GM12891 (cell line): ENCODE data around the gene IL13RA2. TPM values are rescaled to one million over a fixed set of nuclear protein-coding genes. Genes with fewer than 3 reads are reported as not detected.

ENCODE experiments used
- DNase-seq: peaks from one replicate; pipeline ENCODE4 v3.0.0; 2011; ENCODE audit warnings: low spot score; ENCODE audit not compliant: insufficient read length
- FAIRE-seq: peaks from 2 replicates; lab custom pipeline; 2011; peaks lifted over from hg19 to GRCh38; lab: Jason Lieb, UNC
- PAX5 ChIP-seq: IDR thresholded peaks from 2 replicates; pipeline ENCODE4 v1.6.1; 2011; ENCODE audit warnings: low read length, moderate library complexity, mild to moderate bottlenecking; ENCODE audit not compliant: insufficient read depth, severe bottlenecking
- POLR2A ChIP-seq: IDR thresholded peaks from 2 replicates; pipeline ENCODE4 v1.6.1; 2011; ENCODE audit warnings: low read depth, low read length, control low read depth
- POLR2AphosphoS5 ChIP-seq: IDR thresholded peaks from 2 replicates; pipeline ENCODE4 v1.6.1; 2011; ENCODE audit warnings: low read depth, low read length, control low read depth
- POU2F2 ChIP-seq: IDR thresholded peaks from 2 replicates; pipeline ENCODE4 v1.6.1; 2011; ENCODE audit warnings: low read depth, mild to moderate bottlenecking, control low read depth, low read length, moderate library complexity
- SPI1 ChIP-seq: IDR thresholded peaks from 2 replicates; pipeline ENCODE4 v1.6.1; 2011; ENCODE audit warnings: low read depth, low read length, control low read depth
- TAF1 ChIP-seq: IDR thresholded peaks from 2 replicates; pipeline ENCODE4 v1.6.1; 2011; ENCODE audit warnings: low read depth, low read length, control low read depth
- polyA plus RNA-seq: library from polyadenylated mRNA; unstranded; fragments of >200 nt; gene quantifications from one replicate; pipeline ENCODE4 v1.2.1, GENCODE V29; 2012; ENCODE audit warnings: low read depth, missing spikeins, inconsistent platforms; ENCODE audit not compliant: missing spikeins

Gene IL13RA2, protein sequence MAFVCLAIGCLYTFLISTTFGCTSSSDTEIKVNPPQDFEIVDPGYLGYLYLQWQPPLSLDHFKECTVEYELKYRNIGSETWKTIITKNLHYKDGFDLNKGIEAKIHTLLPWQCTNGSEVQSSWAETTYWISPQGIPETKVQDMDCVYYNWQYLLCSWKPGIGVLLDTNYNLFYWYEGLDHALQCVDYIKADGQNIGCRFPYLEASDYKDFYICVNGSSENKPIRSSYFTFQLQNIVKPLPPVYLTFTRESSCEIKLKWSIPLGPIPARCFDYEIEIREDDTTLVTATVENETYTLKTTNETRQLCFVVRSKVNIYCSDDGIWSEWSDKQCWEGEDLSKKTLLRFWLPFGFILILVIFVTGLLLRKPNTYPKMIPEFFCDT
- polyA plus RNA-seq, result not detected

DNA sequence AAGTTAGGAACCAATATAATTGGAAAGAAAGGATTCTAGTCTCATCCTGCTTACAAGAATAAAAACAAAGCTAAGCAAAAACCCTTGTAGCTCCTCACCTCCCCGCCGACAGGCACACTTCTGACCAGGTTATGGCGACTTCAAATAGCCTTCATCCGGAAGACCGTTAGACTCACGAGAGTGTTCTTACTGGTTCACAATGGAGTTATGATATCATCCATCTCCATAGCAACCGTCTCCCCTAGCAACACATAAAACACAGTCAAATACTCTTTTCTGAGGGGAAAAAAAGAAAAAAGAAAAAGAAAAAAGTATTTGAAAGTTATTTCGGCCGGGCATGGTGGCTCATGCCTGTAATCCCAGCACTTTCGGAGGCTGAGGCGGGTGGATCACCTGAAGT lies at the start of gene IL13RA2:
Gene IL13RA2 (minus strand): TSS at position 162 of the 400 bp plus-strand sequence. CDS start 347 bp downstream, outside the sequence.
- DNase-seq (no peak), FAIRE-seq (no peak)
- TF ChIP-seq PAX5, result no peak
- TF ChIP-seq POLR2AphosphoS5, result no peak
- TF ChIP-seq SPI1, result no peak
- TF ChIP-seq POLR2A, result no peak
- TF ChIP-seq TAF1, result no peak
- no peak for TF ChIP-seq POU2F2

DNA sequence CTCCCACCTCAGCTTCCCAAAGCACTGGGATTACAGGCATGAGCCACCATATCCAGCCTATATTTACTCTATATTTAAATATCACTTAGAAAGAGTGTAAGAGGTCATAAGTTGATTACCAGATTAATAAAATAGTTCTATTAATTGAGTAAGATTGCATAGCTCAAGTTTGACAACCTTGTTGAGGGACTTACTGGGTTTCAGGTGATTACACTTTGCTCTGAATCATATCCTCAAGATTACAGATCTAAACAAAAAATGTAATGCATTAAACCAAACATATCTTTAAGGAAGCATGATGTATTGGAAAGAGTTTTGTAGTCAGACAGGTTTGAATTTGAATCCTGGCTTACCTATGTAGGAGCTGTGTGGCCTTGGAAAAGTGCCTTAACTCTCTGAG lies 47.9 kb upstream of the IL13RA2 start:
- DNase-seq (no peak), FAIRE-seq (no peak)
- TF ChIP-seq PAX5, result no peak
- TF ChIP-seq POLR2AphosphoS5, result no peak
- TF ChIP-seq SPI1, result no peak
- TF ChIP-seq POU2F2, result no peak
- TF ChIP-seq TAF1, result no peak
- no peak for TF ChIP-seq POLR2A

DNA sequence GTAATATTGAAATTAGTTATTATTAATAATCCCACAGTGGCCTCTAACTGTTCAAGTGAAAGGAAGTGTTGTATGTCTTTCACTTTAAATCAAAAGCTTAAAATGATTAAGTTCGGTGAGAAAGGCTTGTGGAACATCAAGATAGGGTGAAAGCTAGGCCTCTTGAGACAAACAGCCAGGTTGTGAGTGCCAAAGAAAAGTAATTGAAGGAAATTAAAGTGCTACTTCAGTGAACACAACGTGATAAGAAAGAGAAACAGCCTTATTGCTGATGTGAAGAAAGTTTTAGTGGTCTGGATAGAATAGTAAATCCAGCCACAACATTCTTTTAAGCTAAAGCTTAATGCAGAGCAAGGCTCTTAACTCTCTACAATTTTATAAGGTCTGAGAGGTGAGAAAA lies 42.6 kb upstream of the IL13RA2 start:
- no peak for FAIRE-seq
- TF ChIP-seq POLR2AphosphoS5 (no peak), PAX5 (no peak), TAF1 (no peak)
- DNase-seq, result no peak

GRCh38 chrX:115058276-115058675 lies 40.9 kb upstream of the IL13RA2 start:
- TF ChIP-seq PAX5 (no peak), SPI1 (no peak), POU2F2 (no peak), POLR2A (no peak), POLR2AphosphoS5 (no peak), TAF1 (no peak)
- no peak for FAIRE-seq
- DNase-seq, result no peak

GRCh38 chrX:115054876-115055275 lies 37.5 kb upstream of the IL13RA2 start:
- FAIRE-seq (no peak), DNase-seq (no peak)
- no peak for TF ChIP-seq POLR2AphosphoS5
- no peak for TF ChIP-seq TAF1
- no peak for TF ChIP-seq POLR2A
- TF ChIP-seq PAX5, result no peak
- TF ChIP-seq POU2F2, result no peak
- TF ChIP-seq SPI1, result no peak

DNA sequence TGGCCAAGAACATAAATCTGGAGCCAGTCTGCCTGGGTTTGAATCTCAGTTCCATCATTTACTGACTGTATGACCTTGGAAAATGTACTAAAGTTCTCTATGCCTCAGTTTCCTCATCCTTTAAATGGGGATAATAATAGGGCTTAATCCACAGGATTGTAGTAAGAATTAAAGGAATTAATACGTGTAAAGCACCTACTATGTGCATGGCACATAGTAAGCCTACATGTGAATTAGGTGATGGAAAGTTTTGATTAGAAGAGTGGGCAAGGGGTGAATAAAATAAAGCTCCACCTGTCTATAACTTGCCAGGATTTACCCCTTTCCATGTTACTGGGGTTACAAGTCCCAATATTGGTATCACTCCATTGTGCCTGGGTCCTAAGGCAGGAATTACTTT lies 35.8 kb upstream of the IL13RA2 start:
- TF ChIP-seq PAX5, result no peak
- TF ChIP-seq TAF1, result no peak
- TF ChIP-seq SPI1, result no peak
- no peak for TF ChIP-seq POLR2A
- no peak for TF ChIP-seq POLR2AphosphoS5
- FAIRE-seq (no peak), DNase-seq (no peak)

DNA sequence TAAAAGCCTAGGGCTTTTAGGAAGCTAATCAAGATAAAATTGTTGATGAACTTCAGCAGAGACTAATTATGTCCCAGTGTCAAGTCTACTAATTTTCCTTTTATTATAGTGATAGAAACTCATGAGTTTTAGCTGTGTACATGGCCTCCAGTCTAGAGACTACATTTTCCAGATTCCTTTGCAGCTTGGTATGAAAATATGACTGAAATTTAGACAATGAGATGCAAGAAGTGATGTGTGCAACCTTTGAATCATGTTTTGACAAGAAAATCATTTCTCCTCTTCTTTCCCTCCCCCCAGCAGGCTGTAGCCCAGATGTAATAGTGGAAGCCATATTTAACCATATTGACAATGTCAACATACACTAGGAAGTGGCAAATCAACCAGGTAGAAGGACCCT lies 30.3 kb upstream of the IL13RA2 start:
- no peak for TF ChIP-seq TAF1
- FAIRE-seq, result no peak
- no peak for DNase-seq

GRCh38 chrX:115047181-115047580 lies 29.8 kb upstream of the IL13RA2 start:
- no peak for DNase-seq
- FAIRE-seq, result no peak
- no peak for TF ChIP-seq POLR2AphosphoS5
- no peak for TF ChIP-seq POU2F2
- TF ChIP-seq TAF1, result no peak
- TF ChIP-seq PAX5, result no peak
- no peak for TF ChIP-seq SPI1
- no peak for TF ChIP-seq POLR2A

DNA sequence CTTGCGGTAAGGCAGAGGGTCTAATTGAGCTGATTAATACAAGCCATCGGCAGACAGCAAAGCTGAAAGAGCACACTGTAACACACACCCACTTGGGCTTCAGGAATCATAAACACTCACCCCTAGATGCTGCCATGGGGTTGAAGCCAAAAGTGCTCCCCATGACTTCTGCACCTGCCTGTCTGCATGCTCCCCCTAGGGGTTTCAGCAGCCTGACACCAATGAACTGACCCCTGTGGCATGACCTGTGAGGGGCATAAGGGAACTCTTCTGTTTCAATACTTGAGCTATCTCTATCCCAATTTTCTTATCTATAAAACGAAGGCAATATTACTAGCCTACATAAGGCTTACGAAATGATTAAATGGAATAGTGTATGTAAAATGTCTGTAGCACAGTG lies 23.0 kb upstream of the IL13RA2 start:
- DNase-seq (no peak), FAIRE-seq (no peak)
- TF ChIP-seq POU2F2 (no peak), SPI1 (no peak), PAX5 (no peak), POLR2AphosphoS5 (no peak), POLR2A (no peak), TAF1 (no peak)

DNA sequence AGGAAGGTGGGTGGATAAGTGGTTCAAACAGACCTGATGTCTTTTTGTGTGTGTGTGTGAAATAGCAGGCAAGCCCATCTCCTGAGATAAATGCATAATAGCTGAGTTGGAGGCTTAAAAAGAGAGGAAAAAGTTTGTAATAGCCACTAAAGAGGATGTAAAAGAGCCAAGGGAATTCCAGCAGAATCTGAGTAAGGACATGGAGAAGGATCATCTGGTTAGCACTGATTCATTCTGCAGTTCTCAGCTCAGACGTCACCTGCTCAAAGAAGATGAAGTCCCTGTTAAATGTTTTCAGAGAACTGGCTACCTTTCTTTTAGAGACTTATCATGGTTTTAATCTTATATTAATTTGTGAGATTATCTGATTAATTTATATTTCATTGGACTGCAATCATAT lies 21.0 kb upstream of the IL13RA2 start:
- FAIRE-seq (no peak), DNase-seq (no peak)
- TF ChIP-seq PAX5, result no peak
- TF ChIP-seq TAF1, result no peak
- TF ChIP-seq POU2F2, result no peak
- TF ChIP-seq POLR2AphosphoS5, result no peak
- TF ChIP-seq SPI1, result no peak
- TF ChIP-seq POLR2A, result no peak

DNA sequence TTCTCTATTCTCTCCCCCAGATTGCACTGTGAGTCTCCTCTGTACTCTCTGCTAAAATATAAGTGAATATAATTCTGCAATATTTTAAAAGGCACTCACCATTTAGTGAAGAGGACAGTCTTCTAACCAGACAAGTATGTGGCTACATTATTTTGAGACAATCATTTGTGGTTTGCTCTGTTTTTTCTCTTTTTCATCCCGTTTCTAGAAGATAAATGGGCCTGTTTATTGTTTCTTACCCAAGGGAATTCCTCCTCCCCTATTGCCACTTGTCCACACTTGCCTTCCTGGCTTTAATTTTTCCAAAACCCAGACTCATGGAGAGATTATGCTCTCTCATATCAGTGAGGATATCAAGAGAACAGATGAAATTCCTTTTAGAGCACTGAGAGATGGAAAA lies 18.6 kb upstream of the IL13RA2 start:
- no peak for FAIRE-seq
- no peak for DNase-seq
- TF ChIP-seq POLR2A, result no peak
- TF ChIP-seq PAX5, result no peak
- no peak for TF ChIP-seq POU2F2
- TF ChIP-seq SPI1, result no peak
- TF ChIP-seq TAF1, result no peak
- no peak for TF ChIP-seq POLR2AphosphoS5
